A204.1 (cell line): Measurements from ENCODE around the gene SDC1.

Source experiments
- FAIRE-seq: peaks from 2 replicates; lab custom pipeline; 2012; peaks lifted over from hg19 to GRCh38; lab: Jason Lieb, UNC

Gene SDC1

DNA sequence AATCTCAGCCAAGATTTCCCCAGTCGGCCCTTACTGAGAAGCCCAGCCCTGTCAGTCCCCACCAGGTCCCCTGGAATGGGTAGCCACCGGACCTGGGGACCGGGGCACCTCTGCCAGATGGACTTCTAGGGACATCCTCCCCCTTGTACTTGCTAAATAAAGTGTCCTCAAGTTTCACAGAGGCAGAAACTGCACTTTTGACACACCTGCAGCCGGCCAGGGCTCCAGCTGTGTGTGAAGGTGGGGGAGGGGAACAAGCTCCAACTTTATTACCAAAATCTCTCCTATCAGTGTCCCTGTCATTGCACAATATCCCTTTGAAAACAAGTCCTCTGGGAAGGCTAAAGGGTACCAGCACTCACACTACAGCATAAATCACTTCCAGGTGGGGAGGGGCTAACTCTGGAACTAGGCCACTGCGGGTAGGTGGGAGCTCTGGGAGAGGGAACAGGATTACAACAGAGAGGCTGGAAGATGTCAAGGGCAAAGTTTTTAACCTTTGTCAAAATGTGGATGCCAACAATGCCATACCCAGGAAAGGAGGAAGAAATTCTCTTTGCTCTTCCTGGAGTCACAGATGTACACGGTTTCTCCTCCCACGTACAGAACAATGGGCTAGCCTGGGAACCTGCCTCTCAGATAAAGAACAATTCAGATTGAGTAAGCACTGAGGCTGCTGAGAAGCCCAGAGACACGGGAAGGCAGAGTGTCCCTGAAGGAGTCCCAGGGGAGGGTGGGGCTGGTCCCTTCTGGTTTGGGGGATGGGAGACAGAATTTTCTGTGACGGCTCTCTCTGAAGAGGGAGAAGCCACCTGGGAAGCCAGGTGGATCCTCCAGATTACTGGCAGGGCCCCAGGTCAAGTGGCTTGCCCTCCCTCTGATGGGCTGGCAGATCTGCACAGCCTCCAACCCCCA is 11.0 kb downstream of the SDC1 start:
- no peak for FAIRE-seq

DNA sequence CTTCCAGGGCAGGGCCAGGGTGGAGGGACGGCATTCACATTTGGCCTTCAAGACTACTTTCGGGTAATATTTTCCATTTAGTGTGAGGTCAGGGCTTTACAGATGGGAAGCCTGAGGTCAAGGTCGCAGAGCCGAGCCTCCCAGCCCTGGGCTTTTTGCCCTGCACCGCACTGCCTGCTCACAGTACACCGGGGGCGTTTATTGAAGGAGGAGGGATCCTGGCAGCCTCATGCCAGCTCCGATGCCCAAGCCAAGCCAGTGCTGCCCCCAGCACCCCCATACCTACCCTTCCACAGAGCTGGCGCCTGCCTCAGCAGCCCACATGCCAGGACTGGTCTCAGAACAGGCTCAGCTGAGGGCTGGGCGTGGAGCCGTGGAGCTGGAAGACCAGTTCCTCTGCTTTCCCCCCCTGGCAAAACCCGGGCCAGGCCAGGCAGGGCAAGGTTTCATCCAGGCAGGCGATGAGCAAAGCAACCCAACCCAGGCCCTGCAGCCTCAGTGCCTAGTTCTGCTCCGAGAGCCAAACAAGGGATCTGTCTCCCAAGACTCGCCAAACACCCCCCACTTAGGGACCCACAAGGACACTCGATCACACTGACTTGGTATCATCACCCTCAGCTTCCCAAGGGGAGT is 11.9 kb downstream of the SDC1 start:
- no peak for FAIRE-seq

DNA sequence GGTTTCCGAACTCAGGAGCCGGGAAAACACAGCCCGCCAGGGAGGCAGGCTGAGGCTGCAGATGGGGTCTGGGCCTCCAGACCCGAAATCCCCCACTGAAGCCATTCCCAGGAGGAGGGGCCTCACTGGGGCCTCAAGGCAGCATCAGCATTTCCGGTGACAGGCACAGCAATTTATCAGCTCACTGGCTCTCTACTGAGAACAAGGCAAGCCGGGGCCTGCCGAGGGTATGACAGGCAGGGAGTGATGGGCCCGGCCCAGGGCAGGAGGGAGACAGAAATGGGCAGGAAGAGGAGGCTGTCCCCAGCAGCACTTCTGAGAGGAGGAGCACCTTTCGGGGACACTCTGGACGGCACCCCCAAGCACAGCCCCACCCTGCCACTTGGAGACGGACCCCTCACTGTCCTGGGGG is 12.5 kb downstream of the SDC1 start:
- FAIRE-seq, result no peak

DNA sequence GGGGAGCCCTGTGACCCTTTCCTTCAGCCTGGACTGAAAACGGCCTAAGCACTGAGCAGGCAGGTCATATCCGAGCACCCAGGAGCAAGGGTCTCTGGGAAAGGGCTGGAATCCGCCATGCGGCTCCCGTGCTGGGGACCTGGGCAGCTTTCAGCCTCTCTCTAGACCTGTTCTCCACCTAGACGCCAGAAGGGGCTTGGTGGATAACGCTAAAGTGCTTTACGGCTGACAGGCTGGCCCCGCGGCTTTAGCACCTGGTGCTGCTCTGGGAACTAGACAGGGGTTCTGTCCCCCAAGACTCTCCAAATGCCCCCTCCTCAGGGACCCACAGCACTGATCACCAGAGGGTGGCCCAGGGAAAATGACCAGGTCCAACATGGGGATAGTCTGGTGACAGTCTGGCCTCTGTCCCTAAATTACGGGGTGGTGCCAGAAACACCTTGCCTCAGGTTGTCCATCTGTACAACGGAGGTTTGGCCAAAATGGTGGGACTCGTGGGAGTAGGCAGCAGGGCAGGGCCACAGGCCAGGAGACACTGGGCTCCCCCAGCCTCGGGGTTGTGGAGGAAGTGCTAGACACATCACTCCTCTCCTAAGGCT is 13.0 kb downstream of the SDC1 start:
- FAIRE-seq, result no peak

DNA sequence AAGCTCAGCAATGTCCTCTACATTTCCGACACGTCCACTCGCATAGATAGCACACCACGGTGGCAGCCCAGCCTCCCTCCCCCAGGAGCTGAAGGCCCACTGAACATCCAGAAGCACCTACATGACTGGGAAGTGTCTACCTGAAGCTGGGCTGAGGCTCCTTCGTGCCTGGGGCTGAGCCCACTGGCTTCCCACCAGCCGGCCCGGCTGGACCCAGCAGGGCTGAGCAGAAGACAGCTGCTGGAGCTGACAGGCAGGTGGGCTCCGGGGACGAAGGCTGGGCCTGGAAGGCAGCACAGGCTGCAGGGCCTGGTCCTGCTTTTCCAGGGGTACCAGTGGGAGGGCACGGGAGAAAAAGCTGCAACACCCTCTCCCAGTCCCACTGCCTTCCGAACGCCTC is 13.5 kb downstream of the SDC1 start:
- no peak for FAIRE-seq

DNA sequence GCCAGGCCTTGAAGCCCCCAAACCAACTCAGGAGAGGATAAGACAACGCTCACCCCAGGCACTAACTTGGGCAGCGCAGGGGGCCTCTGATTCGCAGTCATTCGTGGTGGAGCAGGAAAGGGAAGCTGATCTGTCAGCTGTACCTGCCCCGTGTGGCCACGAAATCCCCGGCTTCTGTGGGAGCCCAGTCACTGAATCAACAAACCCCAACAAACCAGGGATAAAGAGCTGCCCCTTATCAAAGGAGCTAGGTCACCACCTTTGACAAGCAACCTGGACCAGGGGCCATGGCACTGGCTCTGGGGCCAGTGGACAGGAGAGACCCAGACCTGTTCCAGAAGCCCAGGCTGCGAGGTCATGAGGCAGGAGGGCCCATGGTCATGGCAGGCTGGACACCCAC is 14.5 kb downstream of the SDC1 start:
- FAIRE-seq, result no peak

DNA sequence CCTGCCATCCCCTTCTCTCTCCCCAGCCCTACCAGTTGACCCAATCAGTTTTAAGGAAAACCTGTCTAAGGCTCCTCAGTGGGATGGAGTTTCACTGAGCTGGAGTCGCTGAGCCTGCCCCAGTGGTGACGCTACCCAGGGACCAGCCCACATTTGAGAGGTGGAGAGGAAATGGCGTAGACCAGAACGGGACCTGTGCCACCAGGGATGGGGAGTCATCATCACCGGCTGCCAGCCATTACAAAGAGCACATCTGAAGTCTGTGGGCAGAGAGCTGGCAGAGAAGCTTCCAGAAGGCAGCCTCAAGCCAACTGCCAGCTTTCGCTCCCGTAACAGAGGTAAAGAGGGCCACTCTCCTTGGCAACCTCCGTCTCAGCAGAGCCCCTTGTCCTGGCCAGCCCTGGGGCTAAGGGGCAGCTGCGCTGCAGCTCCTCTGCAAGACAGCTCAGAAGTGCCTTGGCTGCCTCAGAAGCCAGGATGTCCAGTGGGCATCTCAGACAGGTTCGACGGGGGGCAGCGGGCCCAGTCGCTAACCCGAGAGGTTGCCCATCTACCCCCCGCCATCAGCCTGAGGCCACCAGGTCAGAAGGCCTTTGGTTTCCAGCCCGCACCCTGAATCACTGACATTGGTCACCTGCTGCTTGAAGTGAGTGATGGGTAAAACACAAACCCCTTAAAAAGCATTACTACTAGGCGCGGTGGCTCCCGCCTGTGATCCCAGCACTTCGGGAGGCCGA is 15.4 kb downstream of the SDC1 start:
- no peak for FAIRE-seq

DNA sequence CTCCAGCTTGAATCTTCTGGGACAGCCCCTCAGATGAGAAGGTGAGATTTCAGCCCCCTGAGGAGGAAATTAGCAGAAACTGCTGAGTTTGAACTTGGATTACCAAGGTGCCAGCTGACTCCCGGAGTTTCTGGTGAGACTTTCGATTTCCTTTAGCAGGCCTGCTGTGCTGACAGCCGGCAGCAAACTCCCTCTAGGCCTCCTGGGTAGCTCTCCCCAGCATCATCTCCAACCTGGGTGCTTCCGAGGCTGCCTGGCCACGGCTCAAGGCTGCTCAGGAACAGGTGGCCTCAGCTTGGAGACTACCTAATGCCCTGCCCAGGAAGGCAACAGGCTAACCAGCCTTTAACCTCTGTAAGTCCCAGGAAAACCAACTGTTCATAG is 16.5 kb downstream of the SDC1 start:
- FAIRE-seq, result no peak

DNA sequence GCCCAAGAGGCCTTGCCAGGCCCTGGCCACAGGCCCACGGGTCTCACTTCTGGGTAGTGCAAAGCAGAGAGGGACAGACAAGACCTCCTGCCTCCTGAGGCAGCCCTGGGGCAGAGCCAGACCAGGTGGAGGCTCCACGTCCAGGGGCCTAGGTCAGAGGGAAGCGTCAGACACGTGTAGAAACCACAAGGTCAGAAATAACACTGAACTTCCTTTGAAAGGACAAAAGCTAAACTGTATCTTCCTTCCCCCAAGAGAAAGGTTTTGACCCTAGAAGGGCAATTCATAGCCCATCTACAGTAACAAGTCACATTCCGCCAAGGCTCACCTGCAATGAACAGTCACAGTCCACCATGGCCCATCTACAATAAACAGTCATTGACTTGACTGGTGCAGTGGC is 17.9 kb downstream of the SDC1 start:
- FAIRE-seq, result no peak

DNA sequence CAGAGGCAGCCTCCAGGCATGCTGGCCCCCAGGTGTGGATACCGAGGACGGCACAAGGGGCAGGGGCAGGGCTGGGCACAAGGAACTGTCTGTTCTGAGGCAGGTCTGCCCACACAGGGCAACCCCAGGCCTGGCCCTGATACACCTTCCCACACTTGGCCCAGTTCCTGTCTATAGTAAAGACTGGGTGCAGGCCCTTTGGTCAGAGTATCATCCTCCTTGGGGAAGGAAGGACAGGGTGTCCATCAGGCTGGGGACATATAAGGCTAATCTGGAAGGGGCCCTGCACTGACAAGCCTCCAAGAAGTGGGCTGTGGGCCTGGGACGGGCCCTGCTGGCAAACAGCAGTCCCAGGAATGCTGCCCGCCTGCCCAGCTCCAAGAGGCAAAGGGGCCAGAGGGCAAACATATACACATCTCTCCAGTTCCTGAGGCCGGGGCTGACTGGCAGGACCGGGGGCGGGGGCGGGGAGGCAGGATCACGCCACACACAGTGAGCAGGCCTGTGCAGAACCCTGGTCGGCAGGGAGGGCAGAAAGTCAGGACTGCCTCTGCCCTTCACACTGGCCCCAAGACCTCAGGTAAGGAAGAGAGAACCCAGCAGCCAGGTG is 18.9 kb downstream of the SDC1 start:
- no peak for FAIRE-seq

DNA sequence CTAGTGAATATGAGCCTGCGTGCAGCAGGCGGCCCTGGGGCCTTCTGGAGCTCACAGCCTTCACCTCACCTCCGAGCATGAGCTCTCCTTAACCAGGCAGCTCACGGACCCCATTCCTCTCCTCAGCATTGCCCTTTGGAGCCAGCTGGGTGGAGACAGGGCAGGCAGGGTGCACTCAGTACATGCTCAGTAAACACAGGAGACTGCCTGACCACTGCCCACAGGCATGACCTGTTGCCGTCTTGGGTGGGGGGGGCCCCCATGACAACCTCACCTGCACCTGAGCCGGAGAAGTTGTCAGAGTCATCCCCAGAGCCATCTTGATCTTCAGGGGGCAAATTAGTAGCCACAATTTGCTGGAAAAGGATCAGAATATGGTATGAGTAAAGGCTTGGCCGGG is 19.9 kb downstream of the SDC1 start:
- FAIRE-seq, result no peak

DNA sequence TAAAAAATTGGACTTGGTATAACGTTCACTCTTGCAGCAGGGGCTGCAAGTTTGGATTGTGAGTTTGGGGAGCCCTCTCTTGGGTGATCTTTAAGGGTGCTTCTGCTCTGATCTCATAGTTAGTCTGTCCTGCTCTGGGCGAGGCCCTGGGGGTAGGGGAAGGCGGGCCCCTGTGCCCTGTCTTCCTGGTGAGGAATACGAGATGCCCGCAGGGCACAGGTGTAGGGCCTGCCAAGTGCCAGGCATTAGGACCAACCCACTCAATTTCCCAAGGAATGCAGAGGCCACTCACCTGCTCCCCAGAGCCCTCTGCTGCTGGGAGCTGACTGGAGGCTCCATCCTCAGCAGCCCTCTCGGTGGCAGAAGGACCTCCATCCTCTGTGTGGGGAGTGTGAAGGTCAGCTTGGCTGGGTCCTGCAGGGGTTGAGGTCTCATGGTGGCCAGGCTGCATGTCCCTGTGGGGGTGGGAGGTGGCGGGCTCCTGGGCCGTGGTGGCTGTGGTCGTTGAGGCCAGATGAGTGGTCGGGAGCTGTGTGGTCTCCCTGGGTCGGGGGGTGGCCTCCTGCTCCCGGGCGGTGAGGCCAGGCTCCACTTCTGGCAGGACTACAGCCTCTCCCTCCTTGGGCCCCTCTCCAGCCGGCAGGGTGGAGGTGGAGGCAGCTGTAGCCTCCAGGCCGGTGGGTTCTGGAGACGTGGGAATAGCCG is 21.3 kb downstream of the SDC1 start:
- FAIRE-seq, result no peak

DNA sequence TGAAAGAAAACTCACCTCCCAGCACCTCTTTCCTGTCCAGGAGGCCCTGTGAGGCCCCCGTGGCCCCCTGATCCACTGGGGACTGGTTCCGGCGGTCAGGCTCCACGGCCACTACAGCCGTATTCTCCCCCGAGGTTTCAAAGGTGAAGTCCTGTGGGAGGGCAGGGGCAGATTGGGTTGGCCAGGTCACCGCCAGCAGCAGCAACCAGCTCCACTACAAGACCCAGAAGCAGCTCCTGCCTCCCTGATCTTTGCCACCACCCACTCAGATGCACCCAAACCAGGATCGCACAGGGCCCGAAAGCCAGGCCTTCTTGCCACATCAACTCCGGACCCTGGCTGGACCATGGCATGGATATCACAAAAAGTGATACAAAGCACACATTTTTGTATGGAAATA is 21.9 kb downstream of the SDC1 start:
- FAIRE-seq, result no peak

DNA sequence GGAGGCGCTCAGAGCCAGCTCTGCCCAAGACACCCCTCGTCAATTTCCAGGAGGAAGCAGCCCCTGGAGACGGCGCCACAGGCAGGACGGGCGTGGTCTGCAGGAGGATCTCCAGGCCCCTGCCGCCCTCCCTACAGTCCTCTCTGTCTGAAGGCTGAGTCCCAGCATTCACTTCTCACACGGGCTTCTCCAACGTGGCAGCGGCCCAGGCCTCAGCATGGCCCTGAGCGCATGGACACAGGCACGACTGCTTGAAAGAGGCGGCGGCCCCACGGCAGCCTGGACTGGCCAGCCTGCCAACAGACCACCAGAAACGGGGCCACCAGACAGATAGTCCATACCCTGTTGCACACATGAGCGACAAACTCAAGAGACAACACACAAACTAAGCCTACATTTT is 23.3 kb downstream of the SDC1 start:
- no peak for FAIRE-seq

DNA sequence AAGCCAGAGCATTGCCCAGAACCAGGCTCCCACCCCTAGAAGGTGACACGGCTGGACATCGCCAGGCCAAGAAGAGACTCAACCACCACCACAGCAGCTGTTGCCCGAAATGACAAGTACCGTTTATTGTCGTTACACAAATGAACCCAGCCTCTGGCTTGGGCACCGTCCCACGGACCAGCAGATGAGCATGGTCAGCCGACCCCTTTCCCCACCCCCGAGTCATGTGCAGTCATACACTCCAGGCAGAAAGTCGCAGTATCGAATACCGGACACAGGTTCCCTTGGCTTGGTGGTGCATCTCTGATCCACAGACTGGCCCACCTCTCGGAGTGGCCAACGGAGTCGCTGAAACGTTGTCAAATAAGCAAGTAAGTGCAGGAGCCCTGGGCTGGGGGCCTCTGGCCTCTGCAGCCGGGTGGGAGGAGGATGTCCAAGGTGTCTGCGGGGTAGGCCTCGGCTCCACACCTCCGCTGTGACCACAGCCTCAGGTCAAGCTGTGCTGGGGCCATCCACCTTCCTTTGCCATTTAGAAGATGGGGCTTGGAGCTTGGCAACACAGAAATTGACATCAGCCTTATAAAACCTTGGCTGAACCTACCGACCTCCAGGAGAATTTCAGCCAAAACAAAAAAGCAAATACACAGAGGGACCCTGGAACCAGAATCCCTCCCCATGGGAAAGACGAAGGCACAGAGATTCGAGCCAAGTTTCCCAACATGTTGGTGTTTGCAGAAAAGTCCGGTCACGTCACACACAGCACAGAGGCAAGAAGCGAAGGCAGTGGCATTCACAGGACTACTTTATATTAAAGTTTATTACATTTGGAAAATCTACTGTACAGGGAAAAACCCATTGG is 24.0 kb downstream of the SDC1 start:
- no peak for FAIRE-seq

DNA sequence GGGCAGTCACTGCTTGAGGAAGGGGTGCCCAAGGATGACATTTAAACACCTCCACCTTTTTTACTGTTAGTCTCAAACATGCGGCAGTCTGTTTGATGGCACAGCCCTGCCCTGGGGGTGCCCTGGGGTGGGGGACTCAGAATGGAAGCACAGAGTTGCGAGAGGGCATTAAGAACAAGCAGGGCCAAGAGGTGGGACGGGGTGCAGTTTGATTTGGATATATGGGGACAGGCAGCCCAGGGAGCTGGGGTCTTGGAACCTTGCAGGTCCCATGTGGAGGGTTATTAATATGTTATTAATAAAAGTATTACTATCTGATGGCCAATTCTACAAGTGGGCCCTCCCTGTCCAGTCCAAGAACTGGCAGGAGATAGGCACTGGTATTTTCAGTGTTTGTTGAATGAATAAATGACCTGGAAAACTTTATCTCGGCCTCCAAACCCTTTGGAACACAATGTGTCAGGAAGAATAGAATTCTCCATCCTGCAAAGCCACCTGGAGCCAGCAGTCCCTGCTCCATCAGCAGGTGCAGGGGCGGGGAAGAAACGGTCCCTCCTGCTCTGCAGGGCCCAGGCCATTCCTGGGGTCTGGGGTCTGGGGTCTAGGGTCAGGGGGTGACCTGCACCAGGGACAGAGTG is 25.2 kb downstream of the SDC1 start:
- FAIRE-seq, result no peak

DNA sequence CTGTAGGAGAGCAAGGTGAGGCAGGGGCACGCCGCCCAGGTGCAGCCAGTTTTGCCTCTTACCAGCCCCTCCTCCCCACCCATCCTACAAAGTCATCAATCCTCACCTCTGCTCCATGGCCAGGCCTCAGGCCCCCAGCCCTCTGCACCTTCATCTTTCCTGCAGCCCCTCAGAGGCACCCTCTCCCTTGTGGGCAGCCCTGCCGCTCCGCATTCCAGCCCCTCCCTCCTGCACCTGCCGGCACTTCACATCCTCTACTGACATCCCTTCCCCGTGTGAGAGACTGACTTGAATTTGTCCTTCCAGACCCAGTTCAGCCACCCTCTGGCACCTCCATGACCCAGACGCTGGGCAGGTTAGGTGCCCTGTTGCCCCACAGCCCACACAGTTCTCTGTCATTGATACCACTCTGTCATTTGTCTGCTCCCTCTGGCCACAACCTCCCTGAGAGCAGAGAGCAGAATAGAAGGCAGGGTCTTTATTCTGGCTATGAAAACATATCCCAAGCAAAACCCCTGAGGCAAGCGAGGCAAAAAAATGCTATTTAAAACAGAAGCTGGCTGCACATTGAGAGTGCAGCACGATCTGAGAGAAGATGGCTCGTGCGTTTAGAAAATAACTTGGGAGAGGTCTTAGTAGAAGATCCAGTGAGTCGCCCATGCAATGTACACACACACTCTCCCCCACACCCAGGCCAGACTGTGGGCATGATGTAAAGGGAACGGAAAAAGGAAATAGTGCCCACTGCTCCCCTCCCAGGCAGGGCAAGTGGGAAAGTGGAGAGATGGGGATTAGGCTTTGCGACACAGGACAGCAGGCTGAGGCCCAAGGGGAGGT is 25.9 kb downstream of the SDC1 start:
- no peak for FAIRE-seq

DNA sequence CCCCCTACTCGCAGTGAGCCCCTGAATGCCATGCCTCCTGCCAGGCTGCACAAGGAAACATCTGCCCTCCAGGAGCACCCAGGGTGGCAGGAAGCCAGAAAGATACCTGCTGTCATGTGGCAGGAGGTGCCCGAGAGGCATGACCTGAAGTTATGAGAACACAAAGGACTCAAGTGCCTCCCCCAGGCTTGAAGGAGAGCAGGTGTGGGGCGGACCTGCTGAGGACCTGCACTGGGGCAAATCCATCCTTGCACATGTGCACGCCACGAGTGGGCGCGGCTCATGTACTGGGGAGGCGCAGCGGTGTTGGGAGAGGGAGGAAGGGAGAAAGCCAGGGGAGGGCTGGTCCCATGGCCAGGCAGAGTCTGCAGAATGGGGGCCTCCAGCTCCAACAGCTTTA is 26.9 kb downstream of the SDC1 start:
- no peak for FAIRE-seq

DNA sequence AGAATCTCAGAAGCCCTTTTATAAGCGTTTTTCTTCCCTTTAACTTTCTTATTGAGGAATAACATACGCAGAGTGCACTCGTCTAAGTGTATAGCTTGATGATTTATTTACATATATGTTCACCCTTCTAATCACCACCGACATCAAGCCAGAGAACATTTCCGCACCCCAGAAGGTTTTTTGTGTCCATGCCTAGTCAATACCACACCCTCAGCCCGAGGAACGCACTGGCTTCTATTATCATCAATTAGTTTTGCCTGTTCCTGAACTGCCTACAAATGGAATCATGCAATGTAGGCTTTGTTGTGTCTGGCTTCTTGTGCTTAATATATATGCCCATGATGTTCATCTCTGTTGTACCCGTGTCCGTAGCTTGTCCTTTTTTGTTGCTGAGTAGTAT is 27.7 kb downstream of the SDC1 start:
- no peak for FAIRE-seq
